Lower leg skin (tissue), 3 donors: ENCODE measurements around the gene NKIRAS1.

Experiments used
- POLR2A ChIP-seq, 2 donors: fragments of 450-650 bp; IDR thresholded peaks; one replicate each; pipeline ENCODE4 v1.6.1; 2016 to 2017; ENCODE audit warnings: antibody characterized with exemption in 2 of 2, mild to moderate bottlenecking in 1 of 2, moderate library complexity in 1 of 2
- TF ChIP-seq, protein P1 (sequence below), 3 donors: fragments of 450-650 bp; IDR thresholded peaks; one replicate each; pipeline ENCODE4 v1.5.1; 2016; ENCODE audit warnings: antibody characterized with exemption in 3 of 3, mild to moderate bottlenecking in 3 of 3, moderate library complexity in 2 of 3

DNA sequence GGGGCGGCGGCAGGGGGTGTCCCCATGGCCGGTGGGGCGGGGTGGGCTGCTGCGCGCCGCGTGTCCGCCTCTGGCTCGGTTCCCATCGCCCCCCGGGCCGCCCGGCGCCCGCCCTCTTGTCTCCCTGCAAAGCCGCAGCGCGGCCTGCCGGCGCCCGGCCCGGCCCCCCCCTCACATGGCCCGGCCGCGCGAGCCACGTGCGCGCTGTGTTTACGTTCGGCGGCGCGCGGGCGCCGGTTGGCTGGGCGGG, 28.8 kb upstream of the NKIRAS1 start:
- TF ChIP-seq, protein P1, sequence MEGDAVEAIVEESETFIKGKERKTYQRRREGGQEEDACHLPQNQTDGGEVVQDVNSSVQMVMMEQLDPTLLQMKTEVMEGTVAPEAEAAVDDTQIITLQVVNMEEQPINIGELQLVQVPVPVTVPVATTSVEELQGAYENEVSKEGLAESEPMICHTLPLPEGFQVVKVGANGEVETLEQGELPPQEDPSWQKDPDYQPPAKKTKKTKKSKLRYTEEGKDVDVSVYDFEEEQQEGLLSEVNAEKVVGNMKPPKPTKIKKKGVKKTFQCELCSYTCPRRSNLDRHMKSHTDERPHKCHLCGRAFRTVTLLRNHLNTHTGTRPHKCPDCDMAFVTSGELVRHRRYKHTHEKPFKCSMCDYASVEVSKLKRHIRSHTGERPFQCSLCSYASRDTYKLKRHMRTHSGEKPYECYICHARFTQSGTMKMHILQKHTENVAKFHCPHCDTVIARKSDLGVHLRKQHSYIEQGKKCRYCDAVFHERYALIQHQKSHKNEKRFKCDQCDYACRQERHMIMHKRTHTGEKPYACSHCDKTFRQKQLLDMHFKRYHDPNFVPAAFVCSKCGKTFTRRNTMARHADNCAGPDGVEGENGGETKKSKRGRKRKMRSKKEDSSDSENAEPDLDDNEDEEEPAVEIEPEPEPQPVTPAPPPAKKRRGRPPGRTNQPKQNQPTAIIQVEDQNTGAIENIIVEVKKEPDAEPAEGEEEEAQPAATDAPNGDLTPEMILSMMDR (IDR thresholded peaks at IDR 0.05) = no peak
- TF ChIP-seq POLR2A (IDR thresholded peaks at IDR 0.05) = no peak
